Prostate gland (tissue), 2 donors: ENCODE results near the gene RNF144A.

ENCODE experiments used
- CTCF ChIP-seq, 4 experiments: fragments of 200-600 bp in 2 of 4; fragments of 450-650 bp in 2 of 4; sonication (generic) in 2 of 4; IDR thresholded peaks; 1 replicate in 3 of 4; 2 replicates in 1 of 4; pipeline ENCODE4 v1.5.1; 2016 to 2019; ENCODE audit warnings: antibody characterized with exemption in 4 of 4, mild to moderate bottlenecking in 2 of 4, moderate library complexity in 2 of 4
- POLR2A ChIP-seq: fragments of 450-650 bp; IDR thresholded peaks from one replicate; pipeline ENCODE4 v1.6.1; 2016; ENCODE audit warnings: antibody characterized with exemption, mild to moderate bottlenecking
- POLR2AphosphoS5 ChIP-seq: sonication (generic); formaldehyde crosslinking; IDR thresholded peaks from one replicate; pipeline ENCODE4 v1.6.1; 2017; ENCODE audit warnings: antibody characterized with exemption

- TF ChIP-seq CTCF (IDR thresholded peaks at IDR 0.05) (no peak), POLR2AphosphoS5 (no peak), POLR2A (no peak)
Observed at GRCh38 chr2:7071916-7072556, 154.8 kb downstream of the RNF144A start.
